ENCODE results near the gene SUV39H1. TPM values are rescaled to one million over a fixed set of nuclear protein-coding genes. Genes with fewer than 3 reads are reported as not detected.

SUV39H1 gene
- total RNA-seq (2021; fragmentation: NEBNext Ultra II Directional; extraction: Animal tissue kit (Norgen Biotek cat#: 25700)) = 14.1 and 14.8 TPM in 2 replicates
- polyA plus RNA-seq (2011; rRNA removed) = 27.8 and 38.4 TPM in 2 replicates
- 20.6 TPM for polyA plus RNA-seq (2011; cell fraction: cytosol; rRNA removed)
- polyA plus RNA-seq (2011; cell fraction: nucleus; rRNA removed) = 44.4 TPM
- polyA plus RNA-seq (2012, experiment 1 of 2) = 15.0 to 20.8 TPM (median 18.3 TPM) in 4 replicates
- polyA plus RNA-seq (2012, experiment 2 of 2) = 19.8 TPM
- polyA plus RNA-seq (2013, experiment 1 of 2) = 8.8 TPM
- 8.5 TPM for polyA plus RNA-seq (2013, experiment 2 of 2)
- 17.9 and 25.0 TPM in 2 replicates for polyA minus RNA-seq (2011; rRNA and poly(A)+ RNA removed)
- polyA minus RNA-seq (2011; cell fraction: cytosol; rRNA and poly(A)+ RNA removed) = 17.6 TPM
- 14.1 TPM for polyA minus RNA-seq (2011; cell fraction: nucleus; rRNA and poly(A)+ RNA removed)
- long read RNA-seq, experiment 1, partial matches to known transcripts = 2 of 17 reads
- long read RNA-seq, experiment 1, other reads (novel, unspliced or antisense) = 13 of 17 reads
- long read RNA-seq, experiment 2, transcript SUV39H1-202 (6 exons, 2,871 nt) = major isoform, 9 of 9 reads
- long read RNA-seq, experiment 2, partial matches to known transcripts = 0 of 9 reads
- long read RNA-seq, experiment 2, other reads (novel, unspliced or antisense) = 0 of 9 reads

GRCh38 chrX:48696301-48696908 lies at the start of gene SUV39H1:
Gene SUV39H1, plus strand, starts transcription at chrX:48696734. Its CDS starts 51 bp downstream, at chrX:48696785.
- no peak within 1 kb of the TSS for H3K4ac ChIP-seq (replicated peaks; ENCODE audit: insufficient read length, low read depth, low read length)
- no peak within 1 kb of the TSS for H2AK5ac ChIP-seq (ENCODE audit: low read depth, low read length)
- peak within 1 kb of the TSS; percentile 5 for H3K56ac ChIP-seq (replicated peaks; ENCODE audit: insufficient read length, low read depth, low read length)
- DNase-seq (ENCODE audit: low read depth in 1 of 2, low spot score in 2 of 2) (peak in 1 of 2 experiments; percentile 67), FAIRE-seq (no peak)
- peak within 1 kb of the TSS; percentile 65 to 84 (median 68) for H3K4me3 ChIP-seq (ENCODE audit: extremely low read depth in 1 of 4, insufficient read depth in 2 of 4, low read depth in 3 of 4, low read length in 4 of 4)
- no peak within 1 kb of the TSS; the same call in 1 of the 2 replicates for H3K18ac ChIP-seq (ENCODE audit: extremely low read depth, low read length)
- H3K23me2 ChIP-seq (ENCODE audit: low read depth, low read length) = peaks cover 3% of the 10 kb centered on the region; the same call in 1 of the 2 replicates
- no peak within 1 kb of the TSS for H2BK5ac ChIP-seq (ENCODE audit: low read depth, low read length)
- 4% methylated on average over 14 of the region's 66 CpGs; no CpG with 5 or more reads in 1 of the 2 experiments for WGBS, 2 experiments (ENCODE audit: extremely low coverage in 1 of 2, insufficient coverage in 1 of 2, insufficient read length in 1 of 2, insufficient replicate concordance in 2 of 2, low coverage in 1 of 2, low lambda C conversion rate in 2 of 2, missing lambda C conversion rate in 1 of 2)
- H4K20me1 ChIP-seq (replicated peaks in 1 of 2; ENCODE audit: control insufficient read depth in 1 of 2, insufficient read depth in 2 of 2, low read length in 2 of 2) = no peaks in the 10 kb centered on the region
- peak within 1 kb of the TSS; percentile 82 to 90 for H3K4me2 ChIP-seq (ENCODE audit: insufficient read depth in 1 of 2, low read depth in 2 of 2, low read length in 2 of 2)
- H3K36me3 ChIP-seq (ENCODE audit: control insufficient read depth in 2 of 4, insufficient read depth in 4 of 4, low read length in 3 of 4) = peaks cover 2 to 24% (median 16%) of the 10 kb centered on the region in 4 experiments; a peak in 6 of 8 replicates
- no peak within 1 kb of the TSS for H2BK15ac ChIP-seq (ENCODE audit: low read length)
- no peak within 1 kb of the TSS for H2AFZ ChIP-seq (ENCODE audit: low read length)
- H3K27me3 ChIP-seq (replicated peaks in 1 of 4; ENCODE audit: control insufficient read depth in 3 of 4, extremely low read depth in 1 of 4, insufficient read depth in 3 of 4, low read length in 3 of 4) = no peaks in the 10 kb centered on the region; a peak in 1 of 7 replicates
- H3K27ac ChIP-seq (ENCODE audit: low read depth, low read length) = peak within 1 kb of the TSS; percentile 73; the same call in 1 of the 2 replicates
- H3K79me1 ChIP-seq (ENCODE audit: low read depth, low read length) = no peaks in the 10 kb centered on the region
- no peak within 1 kb of the TSS for H2BK20ac ChIP-seq (ENCODE audit: low read length)
- peaks cover 0 to 19% (median 7%) of the 10 kb centered on the region in 4 experiments; a peak in 6 of 7 replicates for H3K4me1 ChIP-seq (replicated peaks in 1 of 4; ENCODE audit: control insufficient read depth in 3 of 4, insufficient read depth in 4 of 4, low read length in 3 of 4)
- ChIA-PET CTCF (ENCODE audit: partially characterized antibody) (interaction anchor here (1.5 kb wide), 1 partner anchor 48 kb away, joined by 8 read pairs; no protein-coding TSS in a partner anchor), POLR2A (ENCODE audit: partially characterized antibody) (interaction anchor here (1.1 to 5.0 kb wide), 6 partner anchors 9 to 216 kb away, joined by 3 to 29 read pairs (median 4); partner anchors contain the start of gene SLC35A2)
- H3K9me3 ChIP-seq (ENCODE audit: insufficient read depth in 2 of 2, low read depth in 1 of 2, low read length in 1 of 2) = no peaks in the 10 kb centered on the region
- no peak within 1 kb of the TSS for H2BK120ac ChIP-seq (replicated peaks; ENCODE audit: low read depth, low read length)
- H3K9ac ChIP-seq (replicated peaks in 1 of 4; ENCODE audit: extremely low read depth in 1 of 4, low read depth in 3 of 4, low read length in 3 of 4) = peak within 1 kb of the TSS; percentile 56 to 72 (median 64); a peak in 6 of 7 replicates
- no peak within 1 kb of the TSS for H2BK12ac ChIP-seq (ENCODE audit: low read depth, low read length)
- H3K23ac ChIP-seq (ENCODE audit: insufficient read length) = no peak within 1 kb of the TSS
- H3K14ac ChIP-seq (ENCODE audit: insufficient read length) = no peak within 1 kb of the TSS
- no peak within 1 kb of the TSS for H4K91ac ChIP-seq (replicated peaks; ENCODE audit: insufficient read length, low read length)
- no peak within 1 kb of the TSS for H4K5ac ChIP-seq (ENCODE audit: insufficient read length, low read depth, low read length)
- peaks cover 0 to 2% of the 10 kb centered on the region in 2 experiments; a peak in 1 of 4 replicates for H3K79me2 ChIP-seq (ENCODE audit: control insufficient read depth in 1 of 2, insufficient read depth in 2 of 2, low read length in 2 of 2)
- peak within 1 kb of the TSS; percentile 79 for H4K8ac ChIP-seq (ENCODE audit: extremely low read depth, insufficient read depth, low read length)
- TF ChIP-seq POLR2AphosphoS5 (IDR thresholded peaks at IDR 0.05; ENCODE audit: low read depth, low read length) (no peak), TBP (IDR thresholded peaks at IDR 0.05; ENCODE audit: low read depth, low read length) (peak; percentile 53), CHD2 (IDR thresholded peaks at IDR 0.05; ENCODE audit: low read length) (peak; percentile 88), KDM4A (IDR thresholded peaks at IDR 0.05; ENCODE audit: low read depth, low read length, severe bottlenecking) (peak; percentile 46), ASH2L (IDR thresholded peaks at IDR 0.05; ENCODE audit: low read length) (peak; percentile 24), YY1 (IDR thresholded peaks at IDR 0.05; ENCODE audit: low read depth, low read length) (peak; percentile 84), EGR1 (IDR thresholded peaks at IDR 0.05; ENCODE audit: borderline replicate concordance, low read depth, low read length) (no peak), PHF8 (conservative IDR thresholded peaks at IDR 0.05; ENCODE audit: low read depth, low read length) (peak; percentile 61)
- TF ChIP-seq, protein P1, sequence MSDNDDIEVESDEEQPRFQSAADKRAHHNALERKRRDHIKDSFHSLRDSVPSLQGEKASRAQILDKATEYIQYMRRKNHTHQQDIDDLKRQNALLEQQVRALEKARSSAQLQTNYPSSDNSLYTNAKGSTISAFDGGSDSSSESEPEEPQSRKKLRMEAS (IDR thresholded peaks at IDR 0.05) = no peak
